Fibroblast of skin of left biceps (primary cell): ENCODE measurements around the gene DBH.

Source experiments
- DNase-seq, 2 experiments: peaks; one replicate each; pipeline ENCODE4 v3.0.0-alpha.2; 2013; ENCODE audit warnings: low read depth in 2 of 2

The DBH gene

GRCh38 chr9:133683586-133684120 lies 47.5 kb downstream of the DBH start:
- no peak for DNase-seq

GRCh38 chr9:133684121-133684935 lies 48.2 kb downstream of the DBH start:
- no peak for DNase-seq

- DNase-seq: no peak
Observed at GRCh38 chr9:133684936-133685361, 48.8 kb downstream of the DBH start.

GRCh38 chr9:133685653-133686609 lies 49.8 kb downstream of the DBH start:
- no peak for DNase-seq

- no peak for DNase-seq
Observed at GRCh38 chr9:133686642-133687575, 50.7 kb downstream of the DBH start.

- no peak for DNase-seq
Observed at GRCh38 chr9:133687856-133688761, 51.9 kb downstream of the DBH start.

- DNase-seq: no peak
Observed at GRCh38 chr9:133689151-133689763, 53.1 kb downstream of the DBH start.

GRCh38 chr9:133690081-133690561 lies 54.0 kb downstream of the DBH start:
- no peak for DNase-seq

- no peak for DNase-seq
Observed at GRCh38 chr9:133691191-133691590, 55.0 kb downstream of the DBH start.

- no peak for DNase-seq
Observed at GRCh38 chr9:133691626-133692363, 55.6 kb downstream of the DBH start.

GRCh38 chr9:133692364-133692985 lies 56.3 kb downstream of the DBH start:
- DNase-seq: no peak

- DNase-seq: no peak
Observed at GRCh38 chr9:133693116-133693515, 57.0 kb downstream of the DBH start.

GRCh38 chr9:133693703-133694529 lies 57.8 kb downstream of the DBH start:
- no peak for DNase-seq

- DNase-seq: no peak
Observed at GRCh38 chr9:133694686-133695085, 58.5 kb downstream of the DBH start.

GRCh38 chr9:133696071-133696472 lies 59.9 kb downstream of the DBH start:
- no peak for DNase-seq

- no peak for DNase-seq
Observed at GRCh38 chr9:133699546-133699945, 63.4 kb downstream of the DBH start.

GRCh38 chr9:133700819-133701320 lies 64.7 kb downstream of the DBH start:
- no peak for DNase-seq
